NCI-H2227 treated with DMSO at 0.1 percent for 48 hours (cell line): ENCODE measurements around the gene GPR143.
A peak's percentile ranks its signal among the peaks of the same experiment; 100 is the strongest.
"Not testable (repeated sequence)": the region's sequence is repeated elsewhere in the genome, so short reads cannot be mapped to it uniquely, and the experiment has no call there.

Experiments used
- DNase-seq: peaks from one replicate; lab custom pipeline; 2025; lab: John Stamatoyannopoulos, UW

GPR143 gene

GRCh38 chrX:9765737-9766097 is at the start of gene GPR143:
Gene GPR143, minus strand, starts transcription at chrX:9765847. Its CDS starts 30 bp downstream, at chrX:9765817.
- no peak for DNase-seq

GRCh38 chrX:9811086-9811485 is 45.4 kb upstream of the GPR143 start:
- not testable (repeated sequence) for DNase-seq

GRCh38 chrX:9809876-9810275 is 44.2 kb upstream of the GPR143 start:
- DNase-seq = not testable (repeated sequence)

GRCh38 chrX:9807355-9808182 is 41.9 kb upstream of the GPR143 start:
- no peak for DNase-seq

GRCh38 chrX:9805956-9806355 is 40.3 kb upstream of the GPR143 start:
- DNase-seq = no peak

- no peak for DNase-seq
Observed at GRCh38 chrX:9804444-9804843, 38.8 kb upstream of the GPR143 start.

GRCh38 chrX:9802737-9803136 is 37.1 kb upstream of the GPR143 start:
- no peak for DNase-seq

- DNase-seq = peak; percentile 34
Observed at GRCh38 chrX:9797384-9798360, 32.0 kb upstream of the GPR143 start.

- DNase-seq = no peak
Observed at GRCh38 chrX:9794495-9794894, 28.8 kb upstream of the GPR143 start.

GRCh38 chrX:9790866-9791265 is 25.2 kb upstream of the GPR143 start:
- no peak for DNase-seq

- DNase-seq = no peak
Observed at GRCh38 chrX:9789555-9789954, 23.9 kb upstream of the GPR143 start.

GRCh38 chrX:9788911-9789310 is 23.3 kb upstream of the GPR143 start:
- DNase-seq = no peak

- DNase-seq = no peak
Observed at GRCh38 chrX:9786798-9787635, 21.4 kb upstream of the GPR143 start.

- DNase-seq = no peak
Observed at GRCh38 chrX:9785944-9786797, 20.5 kb upstream of the GPR143 start, which contains the start of gene SHROOM2. Gene SHROOM2, plus strand, starts transcription at chrX:9786429. Its CDS starts 117 bp downstream, at chrX:9786546.

- no peak for DNase-seq
Observed at GRCh38 chrX:9785254-9785943, 19.8 kb upstream of the GPR143 start.

GRCh38 chrX:9784332-9784731 is 18.7 kb upstream of the GPR143 start:
- no peak for DNase-seq

GRCh38 chrX:9781941-9782340 is 16.3 kb upstream of the GPR143 start:
- no peak for DNase-seq

- no peak for DNase-seq
Observed at GRCh38 chrX:9775930-9776329, 10.3 kb upstream of the GPR143 start.

GRCh38 chrX:9772943-9773342 is 7.3 kb upstream of the GPR143 start:
- no peak for DNase-seq

GRCh38 chrX:9770319-9770718 is 4.7 kb upstream of the GPR143 start:
- DNase-seq = no peak
